T-helper 1 cell (primary cell): ENCODE data around the gene ZNF471.

ENCODE experiments used
- DNase-seq, 5 donors: peaks; one replicate each; pipeline ENCODE4 v3.0.0-alpha.2; 2012 to 2020

Gene ZNF471

DNA sequence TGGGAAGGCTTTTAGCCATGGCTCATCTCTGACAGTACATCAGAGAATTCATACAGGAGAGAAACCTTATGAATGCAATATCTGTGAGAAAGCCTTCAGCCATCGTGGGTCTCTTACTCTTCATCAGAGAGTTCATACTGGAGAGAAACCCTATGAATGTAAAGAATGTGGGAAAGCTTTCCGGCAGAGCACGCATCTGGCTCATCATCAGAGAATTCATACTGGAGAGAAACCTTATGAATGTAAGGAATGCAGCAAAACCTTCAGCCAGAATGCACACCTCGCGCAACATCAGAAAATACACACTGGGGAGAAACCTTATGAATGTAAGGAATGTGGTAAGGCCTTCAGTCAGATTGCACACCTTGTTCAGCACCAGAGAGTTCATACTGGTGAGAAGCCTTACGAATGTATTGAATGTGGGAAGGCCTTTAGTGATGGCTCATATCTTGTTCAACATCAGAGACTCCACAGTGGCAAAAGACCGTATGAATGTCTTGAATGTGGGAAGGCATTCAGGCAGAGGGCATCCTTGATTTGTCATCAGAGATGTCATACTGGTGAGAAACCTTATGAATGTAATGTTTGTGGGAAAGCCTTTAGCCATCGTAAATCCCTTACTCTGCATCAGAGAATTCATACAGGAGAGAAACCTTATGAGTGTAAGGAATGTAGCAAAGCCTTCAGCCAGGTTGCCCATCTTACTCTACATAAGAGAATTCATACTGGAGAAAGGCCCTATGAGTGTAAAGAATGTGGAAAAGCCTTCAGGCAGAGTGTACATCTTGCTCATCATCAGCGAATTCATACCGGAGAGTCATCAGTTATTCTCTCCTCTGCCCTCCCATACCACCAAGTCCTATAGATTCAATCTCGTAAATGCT is 70.3 kb downstream of the ZNF471 start:
- no peak for DNase-seq
